HepG2 (cell line): ENCODE measurements around the gene PAXX. TPM values are rescaled to one million over a fixed set of nuclear protein-coding genes. Genes with fewer than 3 reads are reported as not detected.

ENCODE experiments used
- DR1 ChIP-seq: sonication (generic); formaldehyde crosslinking; IDR thresholded peaks from 2 replicates; pipeline ENCODE4 v1.8.0; 2021; ENCODE audit warnings: mild to moderate bottlenecking, missing genetic modification reagents, inconsistent platforms
- FOXK1 ChIP-seq: sonication (generic); formaldehyde crosslinking; IDR thresholded peaks from 2 replicates; pipeline ENCODE4 v1.4.0; 2020; ENCODE audit warnings: low read depth, missing genetic modification reagents, borderline replicate concordance
- GATA4 ChIP-seq: sonication (generic); IDR thresholded peaks from 2 replicates; pipeline ENCODE4 v1.6.1; 2016; ENCODE audit warnings: antibody characterized with exemption, low read depth, borderline replicate concordance
- HDAC1 ChIP-seq: sonication (generic); formaldehyde crosslinking; IDR thresholded peaks from 2 replicates; pipeline ENCODE4 v1.5.1; 2020; ENCODE audit warnings: mild to moderate bottlenecking, missing genetic modification reagents
- RXRA ChIP-seq: sonication (generic); formaldehyde crosslinking; IDR thresholded peaks from 2 replicates; pipeline ENCODE4 v1.5.1; 2020; ENCODE audit warnings: missing genetic modification reagents
- SIN3A ChIP-seq: IDR thresholded peaks from 2 replicates; pipeline ENCODE4 v1.6.1; 2011; ENCODE audit warnings: low read depth, mild to moderate bottlenecking, control low read depth, low read length, borderline replicate concordance
- SMAD9 ChIP-seq: sonication (generic); formaldehyde crosslinking; IDR thresholded peaks from 2 replicates; pipeline ENCODE4 v1.5.1; 2020; ENCODE audit warnings: mild to moderate bottlenecking, missing genetic modification reagents
- SMC3 ChIP-seq: IDR thresholded peaks from 2 replicates; pipeline ENCODE4 v1.6.1; 2011; ENCODE audit warnings: low read length, improper control_type of control experiment
- ZBTB4 ChIP-seq: sonication (generic); formaldehyde crosslinking; IDR thresholded peaks from 2 replicates; pipeline ENCODE4 v1.4.0; 2020; ENCODE audit warnings: missing genetic modification reagents, mild to moderate bottlenecking, borderline replicate concordance
- ZNF205 ChIP-seq: IDR thresholded peaks from 2 replicates; pipeline ENCODE4 v1.6.1; 2018; ENCODE audit warnings: missing biosample characterization, missing genetic modification reagents
- ZNF788 ChIP-seq: sonication (generic); formaldehyde crosslinking; IDR thresholded peaks from 2 replicates; pipeline ENCODE4 v1.5.0; 2020; ENCODE audit warnings: mild to moderate bottlenecking, missing genetic modification reagents, borderline replicate concordance
- ZSCAN9 ChIP-seq: IDR thresholded peaks from 2 replicates; pipeline ENCODE4 v1.6.1; 2016; ENCODE audit warnings: borderline replicate concordance
- polyA plus RNA-seq, 8 experiments: library from polyadenylated mRNA; depleted of rRNA in 3 of 8; stranded (reverse) in 7 of 8; unstranded in 1 of 8; fragments of >200 nt; fragmentation: Illumina TruSeq in 4 of 8; extraction: Trizol in 4 of 8; gene quantifications; 2 replicates each; pipeline versions ENCODE4 v1.2.1 to v1.2.3, GENCODE V29; 2011 to 2016; ENCODE audit warnings: low read depth in 4 of 8, missing spikeins in 1 of 8, mixed read lengths in 1 of 8; ENCODE audit not compliant: insufficient read depth in 1 of 8
- total RNA-seq, 5 experiments: library from RNA; depleted of rRNA; stranded (reverse); fragments of >200 nt; fragmentation: Illumina TruSeq; extraction: Trizol; gene quantifications; 2 replicates each; pipeline ENCODE4 v1.2.3, GENCODE V29; 2016; ENCODE audit warnings: low read depth in 1 of 5
- TF ChIP-seq, protein P1 (sequence below): sonication (generic); formaldehyde crosslinking; IDR thresholded peaks from 2 replicates; pipeline ENCODE4 v1.4.0; 2020; ENCODE audit warnings: missing genetic modification reagents
- TF ChIP-seq, protein P2 (sequence below): sonication (generic); formaldehyde crosslinking; IDR thresholded peaks from one replicate; pipeline ENCODE4 v1.5.1; 2020; ENCODE audit warnings: mild to moderate bottlenecking, missing genetic modification reagents; ENCODE audit errors: not compliant biosample characterization

PAXX gene
- total and polyA plus RNA-seq, 2 of the 13 experiments (the other 11 are each of a cell fraction or from before 2014, with no cell fraction given): 14.0 to 31.9 TPM

- TF ChIP-seq, protein P1, sequence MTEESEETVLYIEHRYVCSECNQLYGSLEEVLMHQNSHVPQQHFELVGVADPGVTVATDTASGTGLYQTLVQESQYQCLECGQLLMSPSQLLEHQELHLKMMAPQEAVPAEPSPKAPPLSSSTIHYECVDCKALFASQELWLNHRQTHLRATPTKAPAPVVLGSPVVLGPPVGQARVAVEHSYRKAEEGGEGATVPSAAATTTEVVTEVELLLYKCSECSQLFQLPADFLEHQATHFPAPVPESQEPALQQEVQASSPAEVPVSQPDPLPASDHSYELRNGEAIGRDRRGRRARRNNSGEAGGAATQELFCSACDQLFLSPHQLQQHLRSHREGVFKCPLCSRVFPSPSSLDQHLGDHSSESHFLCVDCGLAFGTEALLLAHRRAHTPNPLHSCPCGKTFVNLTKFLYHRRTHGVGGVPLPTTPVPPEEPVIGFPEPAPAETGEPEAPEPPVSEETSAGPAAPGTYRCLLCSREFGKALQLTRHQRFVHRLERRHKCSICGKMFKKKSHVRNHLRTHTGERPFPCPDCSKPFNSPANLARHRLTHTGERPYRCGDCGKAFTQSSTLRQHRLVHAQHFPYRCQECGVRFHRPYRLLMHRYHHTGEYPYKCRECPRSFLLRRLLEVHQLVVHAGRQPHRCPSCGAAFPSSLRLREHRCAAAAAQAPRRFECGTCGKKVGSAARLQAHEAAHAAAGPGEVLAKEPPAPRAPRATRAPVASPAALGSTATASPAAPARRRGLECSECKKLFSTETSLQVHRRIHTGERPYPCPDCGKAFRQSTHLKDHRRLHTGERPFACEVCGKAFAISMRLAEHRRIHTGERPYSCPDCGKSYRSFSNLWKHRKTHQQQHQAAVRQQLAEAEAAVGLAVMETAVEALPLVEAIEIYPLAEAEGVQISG (CRISPR knock-in tag): peak; percentile 50; the same call in 1 of the 2 replicates
- TF ChIP-seq SMC3: no peak
- no peak for TF ChIP-seq RXRA (CRISPR knock-in tag)
- TF ChIP-seq ZBTB4: 0 out of 2 replicates have a peak, but pooled peaks have one; percentile 57
- peak; percentile 49; the same call in 1 of the 2 replicates for TF ChIP-seq ZSCAN9 (CRISPR knock-in tag)
- TF ChIP-seq, protein P2, sequence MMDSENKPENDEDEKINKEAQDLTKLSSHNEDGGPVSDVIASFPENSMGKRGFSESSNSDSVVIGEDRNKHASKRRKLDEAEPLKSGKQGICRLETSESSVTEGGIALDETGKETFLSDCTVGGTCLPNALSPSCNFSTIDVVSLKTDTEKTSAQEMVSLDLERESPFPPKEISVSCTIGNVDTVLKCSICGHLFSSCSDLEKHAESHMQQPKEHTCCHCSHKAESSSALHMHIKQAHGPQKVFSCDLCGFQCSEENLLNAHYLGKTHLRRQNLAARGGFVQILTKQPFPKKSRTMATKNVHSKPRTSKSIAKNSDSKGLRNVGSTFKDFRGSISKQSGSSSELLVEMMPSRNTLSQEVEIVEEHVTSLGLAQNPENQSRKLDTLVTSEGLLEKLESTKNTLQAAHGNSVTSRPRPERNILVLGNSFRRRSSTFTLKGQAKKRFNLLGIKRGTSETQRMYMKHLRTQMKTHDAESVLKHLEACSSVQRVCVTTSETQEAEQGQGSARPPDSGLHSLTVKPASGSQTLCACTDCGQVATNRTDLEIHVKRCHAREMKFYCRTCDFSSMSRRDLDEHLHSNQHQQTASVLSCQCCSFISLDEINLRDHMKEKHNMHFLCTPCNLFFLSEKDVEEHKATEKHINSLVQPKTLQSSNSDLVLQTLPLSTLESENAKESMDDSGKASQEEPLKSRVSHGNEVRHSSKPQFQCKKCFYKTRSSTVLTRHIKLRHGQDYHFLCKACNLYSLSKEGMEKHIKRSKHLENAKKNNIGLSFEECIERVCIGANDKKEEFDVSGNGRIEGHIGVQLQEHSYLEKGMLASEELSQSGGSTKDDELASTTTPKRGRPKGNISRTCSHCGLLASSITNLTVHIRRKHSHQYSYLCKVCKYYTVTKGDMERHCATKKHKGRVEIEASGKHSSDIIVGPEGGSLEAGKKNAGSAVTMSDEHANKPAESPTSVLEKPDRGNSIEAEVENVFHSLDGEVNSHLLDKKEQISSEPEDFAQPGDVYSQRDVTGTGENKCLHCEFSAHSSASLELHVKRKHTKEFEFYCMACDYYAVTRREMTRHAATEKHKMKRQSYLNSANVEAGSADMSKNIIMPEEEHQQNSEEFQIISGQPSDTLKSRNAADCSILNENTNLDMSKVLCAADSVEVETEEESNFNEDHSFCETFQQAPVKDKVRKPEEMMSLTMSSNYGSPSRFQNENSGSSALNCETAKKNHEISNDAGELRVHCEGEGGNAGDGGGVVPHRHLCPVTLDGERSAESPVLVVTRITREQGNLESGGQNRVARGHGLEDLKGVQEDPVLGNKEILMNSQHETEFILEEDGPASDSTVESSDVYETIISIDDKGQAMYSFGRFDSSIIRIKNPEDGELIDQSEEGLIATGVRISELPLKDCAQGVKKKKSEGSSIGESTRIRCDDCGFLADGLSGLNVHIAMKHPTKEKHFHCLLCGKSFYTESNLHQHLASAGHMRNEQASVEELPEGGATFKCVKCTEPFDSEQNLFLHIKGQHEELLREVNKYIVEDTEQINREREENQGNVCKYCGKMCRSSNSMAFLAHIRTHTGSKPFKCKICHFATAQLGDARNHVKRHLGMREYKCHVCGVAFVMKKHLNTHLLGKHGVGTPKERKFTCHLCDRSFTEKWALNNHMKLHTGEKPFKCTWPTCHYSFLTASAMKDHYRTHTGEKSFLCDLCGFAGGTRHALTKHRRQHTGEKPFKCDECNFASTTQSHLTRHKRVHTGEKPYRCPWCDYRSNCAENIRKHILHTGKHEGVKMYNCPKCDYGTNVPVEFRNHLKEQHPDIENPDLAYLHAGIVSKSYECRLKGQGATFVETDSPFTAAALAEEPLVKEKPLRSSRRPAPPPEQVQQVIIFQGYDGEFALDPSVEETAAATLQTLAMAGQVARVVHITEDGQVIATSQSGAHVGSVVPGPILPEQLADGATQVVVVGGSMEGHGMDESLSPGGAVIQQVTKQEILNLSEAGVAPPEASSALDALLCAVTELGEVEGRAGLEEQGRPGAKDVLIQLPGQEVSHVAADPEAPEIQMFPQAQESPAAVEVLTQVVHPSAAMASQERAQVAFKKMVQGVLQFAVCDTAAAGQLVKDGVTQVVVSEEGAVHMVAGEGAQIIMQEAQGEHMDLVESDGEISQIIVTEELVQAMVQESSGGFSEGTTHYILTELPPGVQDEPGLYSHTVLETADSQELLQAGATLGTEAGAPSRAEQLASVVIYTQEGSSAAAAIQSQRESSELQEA (CRISPR knock-in tag): peak; percentile 8
- no peak for TF ChIP-seq SIN3A
- peak; percentile 83 for TF ChIP-seq HDAC1 (CRISPR knock-in tag)
- 0 out of 2 replicates have a peak, but pooled peaks have one; percentile 21 for TF ChIP-seq ZNF205
- peak; percentile 35; the same call in 1 of the 2 replicates for TF ChIP-seq FOXK1 (CRISPR knock-in tag)
- no peak for TF ChIP-seq DR1 (CRISPR knock-in tag)
- peak; percentile 74; the same call in 1 of the 2 replicates for TF ChIP-seq ZNF788 (CRISPR knock-in tag)
- TF ChIP-seq GATA4: peak; percentile 15; the same call in 1 of the 2 replicates
- no peak for TF ChIP-seq SMAD9
Observed at GRCh38 chr9:136944519-136945332, 47.5 kb upstream of the PAXX start, which contains the start of the genes C8G and FBXW5 (continued).
